Gastroesophageal sphincter (tissue), 4 donors: ENCODE data around the gene KRT6C. TPM values are rescaled to one million over a fixed set of nuclear protein-coding genes. Genes with fewer than 3 reads are reported as not detected.
"Not testable (repeated sequence)": the region's sequence is repeated elsewhere in the genome, so short reads cannot be mapped to it uniquely, and the experiment has no call there.

ENCODE experiments used
- ATAC-seq: fragments of 150-250 bp; one replicate; pipeline ENCODE4 v1.9.1; 2016; ENCODE audit warnings: mild to moderate bottlenecking, moderate library complexity
- H3K27ac ChIP-seq, 4 donors: fragments of 200-600 bp; sonication (generic) in 3 of 4; 1 replicate in 3 of 4; 2 replicates in 1 of 4; pipeline ENCODE4 v1.5.1; 2016 to 2019
- H3K27me3 ChIP-seq: fragments of 200-600 bp; sonication (generic); one replicate; pipeline ENCODE4 v1.5.1; 2019
- H3K36me3 ChIP-seq, 2 donors: fragments of 200-600 bp; sonication (generic); one replicate each; pipeline ENCODE4 v1.5.1; 2019; ENCODE audit warnings: control low read depth in 1 of 2
- H3K4me1 ChIP-seq, 3 donors: fragments of 200-600 bp; sonication (generic); 1 replicate in 2 of 3; 2 replicates in 1 of 3; pipeline ENCODE4 v1.5.1; 2016 to 2019; ENCODE audit warnings: control low read depth in 2 of 3
- H3K4me3 ChIP-seq, 2 donors: fragments of 200-600 bp; sonication (generic); one replicate each; pipeline ENCODE4 v1.5.1; 2019; ENCODE audit warnings: mild to moderate bottlenecking in 1 of 2, moderate library complexity in 1 of 2
- H3K9me3 ChIP-seq, 3 donors: fragments of 200-600 bp; sonication (generic); one replicate each; pipeline ENCODE4 v1.5.1; 2017 to 2019; ENCODE audit warnings: control low read depth in 2 of 3
- EP300 ChIP-seq: sonication (generic); formaldehyde crosslinking; IDR thresholded peaks from one replicate; pipeline ENCODE4 v1.6.1; 2017; ENCODE audit warnings: antibody characterized with exemption, mild to moderate bottlenecking
- POLR2A ChIP-seq, 2 donors: fragments of 450-650 bp; IDR thresholded peaks; one replicate each; pipeline ENCODE4 v1.6.1; 2017; ENCODE audit warnings: antibody characterized with exemption in 2 of 2, mild to moderate bottlenecking in 2 of 2, moderate library complexity in 1 of 2
- POLR2AphosphoS5 ChIP-seq: sonication (generic); formaldehyde crosslinking; IDR thresholded peaks from one replicate; pipeline ENCODE4 v1.6.1; 2017; ENCODE audit warnings: antibody characterized with exemption
- WGBS, 2 donors: methylation state at CpG; one replicate each; pipeline ENCODE4 v1.1.5; 2018; ENCODE audit warnings: low coverage in 1 of 2; 5-methylcytosine and 5-hydroxymethylcytosine counted together
- total RNA-seq, 4 donors: library from RNA; depleted of rRNA; stranded (reverse); fragments of >200 nt; gene quantifications; one replicate each; pipeline ENCODE4 v1.1.0, GENCODE V29; 2016
- TF ChIP-seq, protein P1 (sequence below), 4 experiments: fragments of 200-600 bp in 2 of 4; fragments of 450-650 bp in 2 of 4; sonication (generic) in 1 of 4; IDR thresholded peaks; one replicate each; pipeline ENCODE4 v1.5.1; 2017 to 2019; ENCODE audit warnings: antibody characterized with exemption in 4 of 4, mild to moderate bottlenecking in 2 of 4, moderate library complexity in 2 of 4

Gene KRT6C
- total RNA-seq, 4 donors from 2014 or later, result 0.50 to 52.0 (median 17.1) TPM; not detected in 1

DNA sequence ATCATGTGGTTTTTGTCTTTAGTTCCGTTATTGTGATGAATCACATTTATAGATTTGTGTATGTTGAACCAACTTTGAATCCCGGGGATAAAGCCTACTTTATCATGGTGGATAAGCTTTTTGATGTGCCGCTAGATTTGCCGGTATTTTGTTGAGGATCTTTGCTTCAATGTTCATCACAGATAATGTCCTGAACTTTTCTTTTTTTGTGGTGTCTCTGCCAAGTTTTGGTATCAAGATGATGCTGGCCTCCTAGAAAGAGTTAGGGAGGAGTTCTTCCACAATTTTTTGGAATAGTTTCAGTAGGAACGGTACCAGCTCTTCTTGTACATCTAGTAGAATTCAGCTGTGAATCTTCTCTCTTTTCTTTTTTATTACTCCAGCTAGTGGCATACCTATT is 14.7 kb downstream of the KRT6C start:
- Histone ChIP-seq H3K4me3 (no peak overlapping the region), H3K4me1 (no peaks in the 10 kb centered on the region), H3K27me3 (peaks cover 3% of the 10 kb centered on the region), H3K27ac (no peak overlapping the region), H3K36me3 (no peaks in the 10 kb centered on the region), H3K9me3 (no peaks in the 10 kb centered on the region)
- no peak for TF ChIP-seq POLR2A (IDR thresholded peaks at IDR 0.05)
- no peak for TF ChIP-seq EP300
- TF ChIP-seq, protein P1, sequence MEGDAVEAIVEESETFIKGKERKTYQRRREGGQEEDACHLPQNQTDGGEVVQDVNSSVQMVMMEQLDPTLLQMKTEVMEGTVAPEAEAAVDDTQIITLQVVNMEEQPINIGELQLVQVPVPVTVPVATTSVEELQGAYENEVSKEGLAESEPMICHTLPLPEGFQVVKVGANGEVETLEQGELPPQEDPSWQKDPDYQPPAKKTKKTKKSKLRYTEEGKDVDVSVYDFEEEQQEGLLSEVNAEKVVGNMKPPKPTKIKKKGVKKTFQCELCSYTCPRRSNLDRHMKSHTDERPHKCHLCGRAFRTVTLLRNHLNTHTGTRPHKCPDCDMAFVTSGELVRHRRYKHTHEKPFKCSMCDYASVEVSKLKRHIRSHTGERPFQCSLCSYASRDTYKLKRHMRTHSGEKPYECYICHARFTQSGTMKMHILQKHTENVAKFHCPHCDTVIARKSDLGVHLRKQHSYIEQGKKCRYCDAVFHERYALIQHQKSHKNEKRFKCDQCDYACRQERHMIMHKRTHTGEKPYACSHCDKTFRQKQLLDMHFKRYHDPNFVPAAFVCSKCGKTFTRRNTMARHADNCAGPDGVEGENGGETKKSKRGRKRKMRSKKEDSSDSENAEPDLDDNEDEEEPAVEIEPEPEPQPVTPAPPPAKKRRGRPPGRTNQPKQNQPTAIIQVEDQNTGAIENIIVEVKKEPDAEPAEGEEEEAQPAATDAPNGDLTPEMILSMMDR (IDR thresholded peaks at IDR 0.05), result no peak
- no peak for TF ChIP-seq POLR2AphosphoS5
- ATAC-seq, result no peak
- WGBS, 2 donors, result 81 to 82% methylated on average over 5 of the region's 5 CpGs

DNA sequence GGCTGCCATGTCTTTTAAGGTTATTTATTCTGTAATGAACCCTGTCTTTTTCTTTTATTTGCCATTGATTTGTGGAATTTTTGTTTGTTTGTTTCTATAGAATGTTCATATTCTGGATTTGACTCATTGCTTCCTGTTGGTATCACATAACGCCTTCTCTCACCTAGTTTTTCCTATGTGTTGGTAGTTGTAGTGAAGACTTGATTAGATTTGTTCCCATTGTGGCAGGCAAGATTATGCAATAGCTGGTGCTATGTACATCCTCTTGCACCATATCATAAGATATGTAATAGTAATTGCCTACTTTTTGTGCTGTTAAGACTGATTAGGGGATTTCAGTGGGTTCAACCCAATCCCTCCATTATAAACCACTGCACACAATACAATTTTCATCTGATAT is 17.8 kb downstream of the KRT6C start:
- peaks cover 2% of the 10 kb centered on the region for H3K27me3 ChIP-seq
- no peaks in the 10 kb centered on the region for H3K9me3 ChIP-seq
- no peak overlapping the region for H3K4me3 ChIP-seq
- H3K27ac ChIP-seq, result no peak overlapping the region
- H3K4me1 ChIP-seq, result no peaks in the 10 kb centered on the region
- TF ChIP-seq POLR2AphosphoS5 (no peak), EP300 (no peak), POLR2A (IDR thresholded peaks at IDR 0.05) (no peak)
- TF ChIP-seq, protein P1 (IDR thresholded peaks at IDR 0.05), result no peak
- WGBS, 2 donors, result 40 to 100% methylated on average over 1 of the region's 1 CpG
- no peaks in the 10 kb centered on the region for H3K36me3 ChIP-seq
- no peak for ATAC-seq

DNA sequence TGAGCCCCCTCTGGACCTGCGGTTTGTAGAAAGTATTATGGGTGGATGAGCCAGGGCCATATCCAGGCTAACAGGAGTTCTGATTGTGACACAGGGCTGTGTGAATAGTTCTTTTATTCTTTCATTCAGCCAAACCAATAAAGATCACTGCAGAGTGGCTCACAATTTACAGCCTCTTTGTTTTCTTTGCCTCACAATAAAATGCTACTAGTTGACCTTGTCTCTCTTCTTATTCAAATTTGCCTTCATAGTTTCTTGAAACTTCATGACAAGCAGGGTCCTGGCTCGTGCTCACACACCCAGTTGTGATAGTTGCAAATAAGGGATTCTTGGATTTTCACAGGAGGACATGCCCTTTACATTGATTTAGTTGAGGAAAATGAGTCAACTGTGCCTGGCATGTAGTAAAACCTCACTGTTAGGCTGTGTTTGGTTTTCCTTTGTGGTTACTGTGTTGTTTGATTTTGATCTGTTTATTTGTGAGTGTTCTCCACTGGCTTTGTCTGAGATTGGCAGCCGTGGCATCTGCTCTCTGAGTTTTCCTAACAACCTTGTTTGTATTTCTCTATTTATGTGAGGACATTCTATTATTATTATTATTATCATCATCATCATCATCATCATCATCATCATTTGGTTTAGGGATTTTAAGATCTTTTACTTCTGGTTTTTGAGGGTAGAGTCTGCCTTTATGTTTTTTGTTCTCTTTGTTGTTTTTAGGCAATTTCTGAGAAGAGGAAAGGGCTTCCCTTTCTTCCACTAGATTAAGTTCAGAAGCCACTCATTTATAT is 19.0 kb downstream of the KRT6C start:
- Histone ChIP-seq H3K9me3 (no peaks in the 10 kb centered on the region), H3K36me3 (no peaks in the 10 kb centered on the region), H3K27ac (no peak overlapping the region), H3K4me1 (no peaks in the 10 kb centered on the region), H3K4me3 (no peak overlapping the region), H3K27me3 (no peaks in the 10 kb centered on the region)
- 40 to 66% methylated on average over 1 to 3 of the region's 3 CpGs for WGBS, 2 donors
- TF ChIP-seq, protein P1 (IDR thresholded peaks at IDR 0.05), result no peak
- TF ChIP-seq POLR2A (IDR thresholded peaks at IDR 0.05) (no peak), POLR2AphosphoS5 (no peak), EP300 (no peak)
- ATAC-seq, result no peak

DNA sequence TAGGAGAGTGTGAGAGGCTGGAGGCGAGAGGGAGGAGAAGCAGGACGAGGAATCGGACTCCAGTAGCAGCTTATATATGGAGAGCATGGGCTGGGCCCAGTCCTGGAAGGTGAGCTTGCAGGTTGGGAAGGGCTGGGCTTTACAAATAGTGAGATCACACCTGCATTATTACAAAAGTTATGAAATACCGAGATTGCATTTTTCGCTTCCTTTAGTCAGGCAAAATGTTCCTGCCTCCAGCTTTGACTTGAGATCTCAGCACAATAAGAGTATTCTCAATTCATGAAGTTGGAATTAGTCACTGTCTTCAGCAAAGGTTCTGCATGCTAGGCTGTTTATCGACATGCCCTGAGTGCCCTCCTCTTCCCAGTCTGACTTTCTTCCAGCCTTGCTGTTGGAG is 21.5 kb downstream of the KRT6C start, which contains the start of gene KRT6B:
TSS of gene KRT6B (minus strand) at position 46 of the 400 bp plus-strand sequence. CDS start 68 bp downstream, outside the sequence.
- TF ChIP-seq POLR2A (IDR thresholded peaks at IDR 0.05), result no peak
- TF ChIP-seq POLR2AphosphoS5, result no peak
- TF ChIP-seq EP300, result no peak
- TF ChIP-seq, protein P1 (IDR thresholded peaks at IDR 0.05), result no peak
- H3K9me3 ChIP-seq, result no peaks in the 10 kb centered on the region
- no peak within 1 kb of the TSS for H3K27ac ChIP-seq
- no peaks in the 10 kb centered on the region for H3K4me1 ChIP-seq
- no peak for ATAC-seq
- H3K4me3 ChIP-seq, result no peak within 1 kb of the TSS
- 84 to 85% methylated on average over 4 to 6 of the region's 6 CpGs for WGBS, 2 donors
- H3K36me3 ChIP-seq, result no peaks in the 10 kb centered on the region
- H3K27me3 ChIP-seq, result peaks cover 4% of the 10 kb centered on the region

DNA sequence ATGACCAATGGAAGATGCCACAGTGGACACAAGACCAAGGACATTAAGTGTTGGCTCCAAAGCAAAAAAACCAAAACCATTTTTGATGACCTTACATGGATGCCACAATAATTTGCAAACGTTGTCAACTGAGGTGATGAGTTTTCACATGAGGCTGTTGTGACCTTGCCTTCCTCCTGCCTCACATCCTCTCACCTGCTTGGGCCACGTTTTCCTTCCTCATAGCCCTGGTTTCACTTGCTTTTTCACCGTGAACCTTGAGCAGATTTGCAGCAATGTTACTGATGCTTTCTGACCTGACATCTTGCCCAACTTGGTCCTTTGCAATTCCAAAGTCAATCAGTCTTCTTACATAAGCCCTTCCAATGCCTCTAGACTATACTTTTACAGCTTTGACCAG is 25.4 kb downstream of the KRT6C start:
- no peaks in the 10 kb centered on the region for H3K36me3 ChIP-seq
- no peak for ATAC-seq
- no peaks in the 10 kb centered on the region for H3K9me3 ChIP-seq
- no peaks in the 10 kb centered on the region for H3K4me1 ChIP-seq
- H3K27ac ChIP-seq, result no peak overlapping the region
- peaks cover 4% of the 10 kb centered on the region for H3K27me3 ChIP-seq
- no peak overlapping the region for H3K4me3 ChIP-seq
- WGBS, 2 donors, result 60 to 66% methylated on average over 3 of the region's 3 CpGs
- TF ChIP-seq POLR2A (IDR thresholded peaks at IDR 0.05) (no peak), EP300 (no peak), POLR2AphosphoS5 (no peak)
- TF ChIP-seq, protein P1 (IDR thresholded peaks at IDR 0.05), result no peak

DNA sequence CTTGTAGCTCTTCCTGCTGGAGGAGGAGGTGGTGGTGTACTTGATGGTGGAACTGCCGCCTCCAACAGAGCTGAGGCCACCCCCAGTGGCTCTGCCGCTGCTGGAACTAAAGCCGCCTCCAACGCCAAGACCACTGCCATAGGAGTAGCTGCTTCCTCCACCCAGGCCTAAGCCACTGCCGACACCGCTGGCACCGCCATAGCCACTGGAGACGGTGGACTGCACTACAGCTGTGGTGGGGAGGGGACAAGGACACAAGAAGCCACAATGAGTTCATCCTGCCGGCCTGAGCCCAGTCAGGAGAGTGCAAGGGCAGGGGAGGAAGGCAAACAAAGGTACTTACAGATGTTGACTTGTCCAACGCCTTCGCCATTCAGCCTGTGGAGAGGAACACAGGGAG is 26.4 kb downstream of the KRT6C start:
- not testable (repeated sequence) for H3K4me1 ChIP-seq, H3K27ac ChIP-seq, H3K4me3 ChIP-seq, H3K36me3 ChIP-seq, H3K9me3 ChIP-seq, ATAC-seq
- peaks cover 12% of the 10 kb centered on the region for H3K27me3 ChIP-seq
- 86% methylated on average over 2 of the region's 11 CpGs; no CpG with 5 or more reads in 1 of the 2 donors for WGBS, 2 donors
